Measurements from ENCODE around the gene RXFP1.
A peak's percentile ranks its signal among the peaks of the same experiment; 100 is the strongest.

RXFP1 gene

DNA sequence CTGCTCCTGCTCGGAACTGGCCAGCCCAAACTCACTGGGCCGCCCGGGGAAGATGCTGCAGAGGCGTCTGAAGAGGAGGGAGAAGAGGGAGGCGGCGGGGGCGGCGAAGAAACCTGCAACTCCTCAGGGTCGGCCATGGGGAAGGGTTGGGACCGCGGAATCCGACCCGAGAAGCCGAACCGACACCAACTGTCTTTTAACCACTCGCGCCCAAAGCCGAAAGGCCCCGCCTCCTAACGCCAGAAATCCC lies 149.9 kb downstream of the RXFP1 start, which contains the start of gene C4orf46:
TSS of gene C4orf46 (minus strand) at position 223 of the 250 bp plus-strand sequence. CDS start at position 137, 86 bp downstream.
- peaks cover 3% of the 10 kb centered on the region for H3K4me1 ChIP-seq (ENCODE audit: insufficient read depth, poor library complexity, severe bottlenecking)
- no peak for ATAC-seq (ENCODE audit: low read depth)
- DNase-seq (ENCODE audit: low spot score), result no peak

GRCh38 chr4:158671915-158672806 lies 150.5 kb downstream of the RXFP1 start, which contains the start of gene ETFDH:
Gene ETFDH (plus strand): TSS chr4:158672296. CDS start chr4:158672457, 161 bp downstream.
- Histone ChIP-seq H3K36me3 (ENCODE audit: low read depth) (peaks cover 14% of the 10 kb centered on the region), H3K27me3 (ENCODE audit: insufficient read depth, poor library complexity, severe bottlenecking) (no peaks in the 10 kb centered on the region), H3K4me1 (ENCODE audit: insufficient read depth, poor library complexity, severe bottlenecking) (peaks cover 3% of the 10 kb centered on the region), H3K4me3 (ENCODE audit: severe bottlenecking) (peak within 1 kb of the TSS; percentile 80), H3K9me3 (ENCODE audit: severe bottlenecking) (no peaks in the 10 kb centered on the region), H3K27ac (ENCODE audit: poor library complexity, severe bottlenecking) (peak within 1 kb of the TSS; percentile 63)
- peak; percentile 98 for DNase-seq (ENCODE audit: low spot score)
- peak; percentile 90 for TF ChIP-seq CTCF (IDR thresholded peaks at IDR 0.05; ENCODE audit: poor library complexity, severe bottlenecking)
- peak; percentile 86 for ATAC-seq (ENCODE audit: low read depth)

More for the DNA sequence above, 149.9 kb downstream of the RXFP1 start, which contains the start of gene C4orf46:
- peak within 1 kb of the TSS; percentile 80 for H3K4me3 ChIP-seq (ENCODE audit: severe bottlenecking)
- TF ChIP-seq CTCF (IDR thresholded peaks at IDR 0.05; ENCODE audit: poor library complexity, severe bottlenecking), result no peak
- peaks cover 18% of the 10 kb centered on the region for H3K36me3 ChIP-seq (ENCODE audit: low read depth)
- H3K27me3 ChIP-seq (ENCODE audit: insufficient read depth, poor library complexity, severe bottlenecking), result no peaks in the 10 kb centered on the region
- H3K9me3 ChIP-seq (ENCODE audit: severe bottlenecking), result no peaks in the 10 kb centered on the region
- peak within 1 kb of the TSS; percentile 63 for H3K27ac ChIP-seq (ENCODE audit: poor library complexity, severe bottlenecking)

DNA sequence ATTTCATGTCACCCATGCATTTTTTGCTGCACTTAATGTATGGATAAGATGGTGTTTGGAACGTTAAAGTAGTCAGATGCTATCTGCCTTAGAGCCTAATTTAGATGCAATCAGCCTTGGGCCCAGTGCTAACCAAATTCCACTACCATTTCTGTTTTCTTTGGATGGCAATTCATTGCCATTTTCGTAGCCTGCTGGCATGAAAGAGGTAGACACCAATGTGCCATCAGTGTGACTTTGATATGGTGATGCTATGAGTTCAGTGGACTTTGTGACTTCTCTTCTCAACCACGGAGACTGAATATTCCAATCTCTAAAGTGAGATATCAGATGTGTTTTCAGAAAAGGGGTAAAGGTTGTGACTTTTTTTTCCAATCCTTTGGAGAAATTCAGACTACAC lies 152.0 kb downstream of the RXFP1 start:
- Histone ChIP-seq H3K4me1 (ENCODE audit: insufficient read depth, poor library complexity, severe bottlenecking) (peaks cover 3% of the 10 kb centered on the region), H3K9me3 (ENCODE audit: severe bottlenecking) (no peaks in the 10 kb centered on the region), H3K4me3 (ENCODE audit: severe bottlenecking) (no peak overlapping the region), H3K27ac (ENCODE audit: poor library complexity, severe bottlenecking) (no peak overlapping the region), H3K36me3 (ENCODE audit: low read depth) (peaks cover 5% of the 10 kb centered on the region), H3K27me3 (ENCODE audit: insufficient read depth, poor library complexity, severe bottlenecking) (no peaks in the 10 kb centered on the region)
- no peak for DNase-seq (ENCODE audit: low spot score)
- no peak for ATAC-seq (ENCODE audit: low read depth)
- no peak for TF ChIP-seq CTCF (IDR thresholded peaks at IDR 0.05; ENCODE audit: poor library complexity, severe bottlenecking)

- Histone ChIP-seq H3K27ac (ENCODE audit: poor library complexity, severe bottlenecking) (no peak overlapping the region), H3K36me3 (ENCODE audit: low read depth) (peaks cover 4% of the 10 kb centered on the region; the same call in 1 of the 2 replicates), H3K4me1 (ENCODE audit: insufficient read depth, poor library complexity, severe bottlenecking) (peaks cover 3% of the 10 kb centered on the region), H3K27me3 (ENCODE audit: insufficient read depth, poor library complexity, severe bottlenecking) (no peaks in the 10 kb centered on the region), H3K4me3 (ENCODE audit: severe bottlenecking) (no peak overlapping the region), H3K9me3 (ENCODE audit: severe bottlenecking) (no peaks in the 10 kb centered on the region)
- no peak for ATAC-seq (ENCODE audit: low read depth)
- no peak for TF ChIP-seq CTCF (IDR thresholded peaks at IDR 0.05; ENCODE audit: poor library complexity, severe bottlenecking)
- no peak for DNase-seq (ENCODE audit: low spot score)
Observed at GRCh38 chr4:158676076-158676475, 154.4 kb downstream of the RXFP1 start.

DNA sequence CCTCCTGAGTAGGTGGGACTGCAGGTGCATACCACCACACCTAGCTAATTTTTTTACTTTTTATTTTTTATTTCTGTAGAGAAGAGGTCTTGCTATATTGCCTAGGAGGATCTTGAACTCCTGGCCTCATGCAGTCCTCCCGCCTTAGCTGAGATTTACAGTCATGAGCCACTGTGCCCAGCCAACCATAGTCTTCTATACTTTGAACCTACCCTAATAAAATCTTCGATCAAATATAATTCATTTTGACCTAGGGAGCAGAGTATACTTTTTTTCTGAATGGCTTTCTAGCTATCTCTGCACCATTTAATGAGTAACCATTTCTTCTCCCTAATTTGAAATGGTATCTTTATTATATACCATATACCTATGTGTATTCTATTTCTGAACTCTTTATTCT lies 157.1 kb downstream of the RXFP1 start:
- no peak for ATAC-seq (ENCODE audit: low read depth)
- no peak for TF ChIP-seq CTCF (IDR thresholded peaks at IDR 0.05; ENCODE audit: poor library complexity, severe bottlenecking)
- H3K27me3 ChIP-seq (ENCODE audit: insufficient read depth, poor library complexity, severe bottlenecking), result no peaks in the 10 kb centered on the region

More for the DNA sequence above, 157.1 kb downstream of the RXFP1 start:
- no peak overlapping the region for H3K27ac ChIP-seq (ENCODE audit: poor library complexity, severe bottlenecking)
- H3K4me3 ChIP-seq (ENCODE audit: severe bottlenecking), result no peak overlapping the region
- no peak for DNase-seq (ENCODE audit: low spot score)
- H3K9me3 ChIP-seq (ENCODE audit: severe bottlenecking), result no peaks in the 10 kb centered on the region
- peaks cover 4% of the 10 kb centered on the region; the same call in 1 of the 2 replicates for H3K36me3 ChIP-seq (ENCODE audit: low read depth)
- H3K4me1 ChIP-seq (ENCODE audit: insufficient read depth, poor library complexity, severe bottlenecking), result no peaks in the 10 kb centered on the region

All from RWPE2 (cell line).